GM18507 (cell line): Measurements from ENCODE around the gene TSN.
"Not testable (repeated sequence)": the region's sequence is repeated elsewhere in the genome, so short reads cannot be mapped to it uniquely, and the experiment has no call there.

Source experiments
- DNase-seq: peaks from one replicate; pipeline ENCODE4 v3.0.0; 2011; ENCODE audit warnings: low read depth; ENCODE audit not compliant: insufficient read length; ENCODE audit errors: extremely low spot score
- FAIRE-seq: peaks from 2 replicates; lab custom pipeline; 2011; peaks lifted over from hg19 to GRCh38; lab: Jason Lieb, UNC

TSN gene

DNA sequence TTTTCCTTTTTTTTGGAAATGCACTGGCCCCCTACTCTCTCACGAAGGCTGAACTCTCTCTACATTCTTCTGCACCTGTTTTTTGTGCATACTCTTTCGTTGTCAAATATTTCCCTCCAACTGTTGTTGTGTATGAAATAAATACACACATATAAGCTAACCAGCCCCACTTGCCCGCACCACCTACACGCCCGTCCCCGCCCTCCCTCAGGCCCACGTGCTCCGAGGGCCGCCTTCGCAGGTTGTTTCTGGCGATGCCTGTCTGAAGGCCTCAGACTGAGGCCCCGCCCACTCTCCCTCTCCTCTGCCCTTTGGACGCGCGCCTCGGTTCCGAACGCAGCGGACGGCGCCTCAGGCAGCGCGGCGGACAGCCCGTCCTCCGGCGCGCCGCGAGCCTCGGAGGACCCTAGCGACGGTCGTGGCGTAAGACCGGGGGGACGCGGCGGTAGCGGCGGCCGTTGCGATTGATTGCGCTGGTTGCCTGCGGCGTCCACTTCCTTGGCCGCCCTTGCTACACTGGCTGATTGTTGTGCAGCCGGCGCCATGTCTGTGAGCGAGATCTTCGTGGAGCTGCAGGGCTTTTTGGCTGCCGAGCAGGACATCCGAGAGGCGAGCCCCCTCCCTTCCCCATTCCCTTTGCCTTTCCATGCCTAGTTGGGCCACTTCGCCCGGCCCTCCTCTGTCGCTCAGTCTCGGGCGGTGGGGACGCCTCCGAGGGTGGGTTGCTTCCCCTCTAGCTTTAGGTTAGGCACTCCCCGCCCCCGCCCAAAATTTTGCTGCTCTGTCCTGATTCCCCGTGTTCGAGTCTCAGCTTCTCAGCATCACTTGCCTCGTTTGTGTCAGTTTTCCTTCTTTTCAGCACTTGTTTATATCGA, at the start of gene TSN:
TSS of gene TSN (plus strand) at position 415 of the 875 bp plus-strand sequence. CDS start at position 544, 129 bp downstream.
- peak; percentile 92 for DNase-seq
- peak; percentile 96 for FAIRE-seq

GRCh38 chr2:121705958-121706357, 49.5 kb upstream of the TSN start:
- DNase-seq (no peak), FAIRE-seq (no peak)

DNA sequence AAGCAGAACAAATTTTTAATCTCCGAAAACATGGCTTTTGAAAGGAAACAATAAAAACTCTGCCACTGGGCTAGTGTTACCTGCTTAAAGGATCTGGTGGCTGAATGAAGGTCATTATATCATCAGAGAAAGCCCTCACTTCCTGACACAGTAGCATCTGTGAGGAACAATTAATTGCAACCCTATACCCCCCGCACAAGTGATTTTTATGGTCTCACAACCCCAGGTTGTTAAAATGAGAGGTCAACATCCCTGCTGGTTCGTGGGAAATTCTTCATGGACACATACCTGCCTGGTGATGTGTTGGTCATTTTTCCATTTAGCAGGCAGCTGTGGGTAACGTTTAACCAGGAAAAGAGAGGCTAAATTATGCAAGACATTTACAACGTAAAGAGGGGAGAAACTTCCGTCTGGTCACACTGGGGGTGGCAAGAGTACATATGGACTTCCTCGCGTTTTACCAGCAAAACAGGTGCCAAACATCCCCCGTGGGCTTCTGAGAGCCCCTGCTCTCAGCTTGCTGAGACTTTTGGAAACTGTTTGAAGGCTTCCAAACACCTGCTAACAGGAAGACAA, 48.0 kb upstream of the TSN start:
- DNase-seq = no peak
- FAIRE-seq = no peak

DNA sequence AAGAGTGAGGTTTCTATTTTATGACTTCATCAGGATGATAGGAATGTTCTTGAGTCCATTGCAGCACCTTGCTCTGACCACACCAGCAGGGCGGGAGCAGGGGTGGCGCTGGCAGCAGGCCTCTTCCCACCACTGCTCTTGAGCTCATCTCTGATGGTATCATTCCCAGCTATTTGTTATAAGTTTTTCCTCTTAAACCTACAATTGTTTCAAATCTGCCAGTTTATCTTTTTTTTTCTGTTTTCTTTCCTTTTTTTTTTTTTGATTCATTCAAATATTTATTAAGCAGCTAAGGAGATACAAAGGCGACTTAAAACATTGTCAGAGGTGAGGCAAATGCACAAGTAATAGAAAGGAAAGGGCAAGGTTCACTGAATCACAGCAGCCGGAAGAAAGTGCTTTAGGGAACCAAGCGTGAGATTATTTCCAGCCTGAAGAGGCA, 47.5 kb upstream of the TSN start:
- FAIRE-seq = no peak

GRCh38 chr2:121709776-121710469, 45.5 kb upstream of the TSN start:
- DNase-seq (no peak), FAIRE-seq (no peak)

More for the DNA sequence above, 47.5 kb upstream of the TSN start:
- no peak for DNase-seq

GRCh38 chr2:121710470-121711170, 44.8 kb upstream of the TSN start:
- DNase-seq = no peak
- no peak for FAIRE-seq

GRCh38 chr2:121711481-121711880, 44.0 kb upstream of the TSN start:
- DNase-seq = not testable (repeated sequence)

DNA sequence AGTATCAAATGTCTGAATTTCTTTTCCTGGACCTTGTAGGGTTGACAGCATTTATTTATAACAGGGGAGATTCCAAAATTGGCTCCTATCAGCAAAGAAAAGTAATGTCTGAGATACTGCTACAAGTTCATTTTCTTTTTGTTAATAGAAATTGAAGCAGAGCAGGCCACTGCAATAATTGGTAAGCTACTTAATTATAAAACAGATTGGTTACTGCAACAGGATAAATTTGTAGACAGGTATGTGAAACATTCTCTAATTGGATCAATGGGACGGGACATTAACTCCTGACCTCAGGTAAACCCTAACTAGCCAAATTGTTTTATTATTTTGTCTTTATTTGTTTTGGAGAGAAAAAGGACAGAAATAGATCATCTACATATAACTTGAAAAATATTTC, 39.3 kb upstream of the TSN start:
- DNase-seq = no peak
- no peak for FAIRE-seq

More at GRCh38 chr2:121711481-121711880, 44.0 kb upstream of the TSN start:
- FAIRE-seq = not testable (repeated sequence)

DNA sequence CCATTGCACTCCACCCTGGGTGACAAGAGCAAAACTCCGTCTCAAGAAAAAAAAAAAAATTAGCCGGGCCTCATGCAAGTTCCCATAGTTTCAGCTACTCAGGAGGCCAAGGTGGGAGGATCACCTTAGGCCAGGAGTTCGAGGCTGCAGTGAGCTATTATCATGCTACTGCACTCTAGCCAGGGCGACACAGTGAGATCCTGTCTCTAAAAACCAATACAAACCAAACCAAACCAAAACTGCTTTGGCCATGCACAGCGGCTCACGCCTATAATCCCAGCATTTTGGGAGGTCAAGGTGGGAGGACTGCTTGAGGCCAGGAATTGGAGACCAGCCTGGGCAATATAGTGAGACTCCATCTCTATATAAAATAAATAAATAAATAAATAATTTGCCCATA, 37.9 kb upstream of the TSN start:
- no peak for FAIRE-seq
- no peak for DNase-seq

DNA sequence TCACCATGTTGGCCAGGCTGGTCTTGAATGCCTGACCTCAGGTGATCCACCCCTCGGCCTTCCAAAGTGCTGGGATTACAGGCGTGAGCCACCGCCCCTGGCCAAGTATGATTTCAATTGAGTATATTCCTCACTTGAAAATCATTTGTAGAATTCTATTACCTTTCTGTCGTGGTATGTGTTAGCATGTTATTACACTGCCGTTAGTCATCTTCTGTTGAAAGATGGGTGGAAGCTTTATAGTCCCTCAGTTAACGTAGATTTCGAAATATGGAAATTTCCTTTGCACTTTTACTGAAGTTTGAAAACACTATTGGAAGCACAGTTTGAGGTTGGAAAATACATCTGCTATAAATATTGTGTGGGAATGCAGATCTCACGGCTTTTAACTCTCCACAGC, 33.5 kb upstream of the TSN start:
- no peak for DNase-seq
- no peak for FAIRE-seq

DNA sequence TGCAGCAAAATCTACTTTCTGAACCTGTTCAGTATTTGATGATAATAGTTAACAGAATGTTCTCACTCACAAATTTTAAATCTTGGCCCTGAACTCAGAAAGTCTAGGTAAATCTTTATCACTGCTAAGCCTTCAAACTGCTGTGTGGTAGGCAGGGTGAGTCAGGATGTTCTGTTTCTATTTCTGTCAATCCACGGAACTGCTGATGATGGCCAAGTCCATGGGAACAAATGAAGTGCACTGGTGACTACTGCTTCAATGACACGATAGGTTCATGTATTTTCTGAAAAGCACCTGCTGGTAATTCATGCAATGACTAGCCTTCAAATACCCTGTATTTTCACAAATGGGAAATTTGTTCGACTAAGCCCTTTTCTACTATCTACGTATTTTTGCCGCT, 33.0 kb upstream of the TSN start:
- FAIRE-seq (no peak), DNase-seq (no peak)

GRCh38 chr2:121723316-121723715, 32.1 kb upstream of the TSN start:
- no peak for FAIRE-seq
- DNase-seq = no peak

GRCh38 chr2:121727332-121727731, 28.1 kb upstream of the TSN start:
- DNase-seq = no peak
- FAIRE-seq = no peak

GRCh38 chr2:121727950-121728349, 27.5 kb upstream of the TSN start:
- DNase-seq = no peak
- FAIRE-seq = no peak

GRCh38 chr2:121731366-121731765, 24.1 kb upstream of the TSN start:
- DNase-seq = no peak
- no peak for FAIRE-seq

DNA sequence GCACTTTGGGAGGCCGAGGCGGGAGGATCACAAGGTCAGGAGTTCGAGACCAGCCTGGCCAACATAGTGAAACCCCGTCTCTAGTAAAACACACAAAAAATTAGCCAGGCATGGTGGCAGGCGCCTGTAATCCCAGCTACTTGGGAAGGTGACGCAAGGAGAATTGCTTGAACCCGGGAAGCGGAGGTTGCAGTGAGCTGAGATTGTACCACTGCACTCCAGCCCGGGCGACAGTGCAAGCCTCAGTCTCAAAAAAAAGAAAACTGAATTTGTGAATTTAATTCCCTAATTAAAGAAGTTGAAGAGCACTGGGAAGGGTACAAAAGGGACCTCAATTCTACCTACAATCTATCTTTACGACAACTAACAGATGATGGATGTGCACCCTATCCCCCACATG, 20.9 kb upstream of the TSN start:
- not testable (repeated sequence) for DNase-seq, FAIRE-seq

DNA sequence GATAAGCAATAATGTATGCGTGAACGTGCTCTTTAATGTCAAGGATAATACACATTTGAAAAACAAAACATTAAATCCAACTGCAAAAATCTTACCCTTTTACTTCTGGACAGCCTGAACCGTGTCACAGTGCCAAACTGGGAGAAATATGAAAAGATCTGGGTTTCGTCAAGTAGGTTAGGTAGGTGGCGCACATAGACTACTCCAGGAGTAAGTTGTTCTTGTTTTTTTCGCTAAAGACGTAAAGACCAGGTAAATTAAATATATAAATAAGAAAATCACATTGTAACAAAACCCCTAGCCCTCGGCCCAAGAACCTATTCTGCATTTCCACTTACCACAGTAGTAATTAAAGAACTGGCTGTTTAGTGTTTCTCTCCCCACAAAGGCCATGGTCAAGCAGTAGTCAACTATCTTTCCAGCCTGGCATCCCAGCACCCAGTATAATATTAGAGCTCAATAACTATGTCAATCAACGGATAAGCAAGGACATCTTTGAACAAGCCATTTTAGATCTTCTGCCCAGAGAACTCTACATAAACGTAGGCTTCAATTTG, 19.9 kb upstream of the TSN start:
- DNase-seq = no peak
- FAIRE-seq = no peak

GRCh38 chr2:121736140-121736461, 19.4 kb upstream of the TSN start:
- no peak for DNase-seq

GRCh38 chr2:121736462-121737336, 18.8 kb upstream of the TSN start, which contains the start of gene NIFK:
Gene NIFK, minus strand, starts transcription at chr2:121736875. Its CDS starts 25 bp downstream, at chr2:121736850.
- FAIRE-seq = peak; percentile 93
- peak; percentile 99 for DNase-seq

More at GRCh38 chr2:121736140-121736461, 19.4 kb upstream of the TSN start:
- no peak for FAIRE-seq
